Activated CD4-positive, alpha-beta T cell treated with anti-CD3 and anti-CD28 coated beads for 4 hours (primary cell): ENCODE results near the gene SLC6A7.

Experiments
- DNase-seq, 2 donors: peaks; one replicate each; pipeline ENCODE4 v3.0.0-alpha.2; 2020

The SLC6A7 gene

DNA sequence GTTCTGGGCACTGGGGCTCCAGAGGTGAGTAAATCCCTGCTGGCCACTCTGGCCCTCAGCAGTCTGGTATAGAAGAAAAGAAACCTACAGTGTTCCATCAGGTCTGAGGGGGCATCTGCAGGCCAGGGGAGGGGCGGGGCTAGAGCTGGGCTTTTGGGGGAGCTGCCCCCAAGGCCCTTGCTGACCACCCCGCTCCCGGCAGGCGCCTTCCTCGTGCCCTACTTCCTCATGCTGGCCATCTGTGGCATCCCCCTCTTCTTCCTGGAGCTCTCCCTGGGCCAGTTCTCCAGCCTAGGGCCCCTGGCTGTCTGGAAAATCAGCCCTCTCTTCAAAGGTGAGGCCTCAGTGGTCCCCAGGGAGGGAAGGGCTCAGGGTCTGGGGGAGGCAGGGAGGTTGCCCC is 6.7 kb downstream of the SLC6A7 start:
- DNase-seq, result no peak

DNA sequence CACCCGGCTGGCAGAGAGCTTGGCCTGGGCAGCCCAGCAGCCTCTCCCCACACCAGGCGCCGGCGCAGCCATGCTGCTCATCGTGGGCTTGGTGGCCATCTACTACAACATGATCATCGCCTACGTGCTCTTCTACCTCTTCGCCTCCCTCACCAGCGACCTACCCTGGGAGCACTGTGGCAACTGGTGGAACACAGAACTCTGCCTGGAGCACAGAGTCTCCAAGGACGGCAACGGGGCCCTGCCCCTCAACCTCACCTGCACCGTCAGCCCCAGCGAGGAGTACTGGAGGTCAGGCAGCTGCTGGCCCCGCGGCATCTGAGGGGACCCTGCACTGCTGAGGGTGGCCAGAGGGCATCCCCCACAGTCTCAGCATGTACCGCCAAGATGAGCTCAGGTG is 7.1 kb downstream of the SLC6A7 start:
- no peak for DNase-seq

DNA sequence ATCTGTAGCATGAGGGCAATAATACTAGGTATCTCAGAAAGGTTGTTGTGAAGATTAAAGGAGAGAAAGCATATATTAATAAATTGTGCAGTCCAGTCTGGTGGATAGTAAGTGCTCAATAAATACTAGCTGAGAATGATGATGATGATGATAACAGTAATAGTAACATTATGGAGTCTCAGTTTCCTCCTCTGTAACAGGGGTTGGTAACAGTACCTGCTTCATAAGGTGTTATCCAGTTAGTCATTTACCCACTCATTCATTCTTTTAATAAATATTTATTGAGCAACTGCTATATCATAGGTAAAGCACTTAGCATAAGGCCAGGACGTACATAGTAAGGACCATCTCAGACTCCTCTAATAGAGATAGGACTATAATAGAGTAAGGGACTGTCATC is 7.6 kb downstream of the SLC6A7 start:
- DNase-seq, result no peak

DNA sequence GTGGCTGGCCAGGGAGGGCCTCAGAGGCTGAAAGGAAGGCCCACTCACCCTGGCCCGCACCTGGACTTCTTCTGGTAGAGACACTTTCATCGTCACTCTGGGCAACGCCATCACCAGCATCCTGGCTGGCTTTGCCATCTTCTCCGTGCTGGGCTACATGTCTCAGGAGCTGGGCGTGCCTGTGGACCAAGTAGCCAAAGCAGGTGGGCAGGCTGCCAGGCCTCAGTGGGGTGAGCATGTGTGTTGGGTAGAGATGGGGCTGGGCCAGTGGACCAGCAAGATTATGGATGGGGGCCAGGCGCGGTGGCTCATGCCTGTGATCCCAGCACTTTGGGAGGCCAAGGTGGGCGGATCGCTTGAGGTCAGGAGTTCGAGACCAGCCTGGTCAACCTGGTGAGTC is 12.6 kb downstream of the SLC6A7 start:
- no peak for DNase-seq

DNA sequence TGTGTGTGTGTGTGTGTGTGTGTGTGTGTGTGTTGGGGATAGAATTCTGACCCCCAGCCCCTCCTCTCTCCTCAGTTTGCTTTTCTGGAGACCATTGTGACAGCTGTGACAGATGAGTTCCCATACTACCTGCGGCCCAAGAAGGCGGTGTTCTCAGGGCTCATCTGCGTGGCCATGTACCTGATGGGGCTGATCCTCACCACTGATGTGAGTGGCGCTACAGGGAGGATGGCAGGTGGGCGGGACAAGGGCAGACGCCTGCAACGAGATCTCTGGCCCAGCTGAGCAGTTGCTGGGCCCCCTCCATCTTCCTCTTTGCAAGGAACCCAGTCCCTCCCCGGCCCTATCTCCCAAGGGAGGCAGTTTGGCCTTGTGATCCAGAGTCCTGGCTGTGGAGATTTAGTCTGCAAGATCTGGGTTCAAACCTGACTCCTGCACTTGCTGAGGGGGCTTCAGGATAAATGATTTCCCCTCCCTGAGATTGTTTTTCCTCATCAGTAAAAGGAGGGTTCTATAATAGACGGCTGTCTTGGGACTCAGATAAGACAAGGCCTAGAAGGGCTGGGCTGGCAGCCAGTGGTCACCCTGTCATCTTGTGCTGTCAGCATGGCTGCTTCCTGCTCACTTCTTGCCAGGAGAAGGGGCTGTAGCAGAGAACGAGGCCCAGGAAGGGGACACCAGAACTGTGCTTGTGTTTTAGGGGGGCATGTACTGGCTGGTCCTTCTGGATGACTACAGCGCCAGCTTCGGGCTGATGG is 14.1 kb downstream of the SLC6A7 start:
- no peak for DNase-seq

DNA sequence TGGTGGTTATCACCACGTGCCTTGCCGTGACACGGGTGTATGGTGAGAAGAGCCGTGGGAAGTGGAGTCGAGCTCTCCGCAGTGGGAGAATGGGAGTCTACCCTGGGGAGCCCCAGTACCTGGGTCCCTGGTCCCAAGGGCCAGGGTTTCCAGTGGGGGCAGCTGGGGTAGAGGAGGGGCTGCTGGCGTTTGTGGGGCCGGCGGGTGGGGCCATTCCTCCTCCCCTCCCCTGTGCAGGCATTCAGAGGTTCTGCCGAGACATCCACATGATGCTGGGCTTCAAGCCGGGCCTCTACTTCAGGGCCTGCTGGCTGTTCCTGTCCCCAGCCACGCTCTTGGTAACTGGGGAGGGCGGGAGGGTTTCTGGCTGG is 14.7 kb downstream of the SLC6A7 start:
- no peak for DNase-seq

DNA sequence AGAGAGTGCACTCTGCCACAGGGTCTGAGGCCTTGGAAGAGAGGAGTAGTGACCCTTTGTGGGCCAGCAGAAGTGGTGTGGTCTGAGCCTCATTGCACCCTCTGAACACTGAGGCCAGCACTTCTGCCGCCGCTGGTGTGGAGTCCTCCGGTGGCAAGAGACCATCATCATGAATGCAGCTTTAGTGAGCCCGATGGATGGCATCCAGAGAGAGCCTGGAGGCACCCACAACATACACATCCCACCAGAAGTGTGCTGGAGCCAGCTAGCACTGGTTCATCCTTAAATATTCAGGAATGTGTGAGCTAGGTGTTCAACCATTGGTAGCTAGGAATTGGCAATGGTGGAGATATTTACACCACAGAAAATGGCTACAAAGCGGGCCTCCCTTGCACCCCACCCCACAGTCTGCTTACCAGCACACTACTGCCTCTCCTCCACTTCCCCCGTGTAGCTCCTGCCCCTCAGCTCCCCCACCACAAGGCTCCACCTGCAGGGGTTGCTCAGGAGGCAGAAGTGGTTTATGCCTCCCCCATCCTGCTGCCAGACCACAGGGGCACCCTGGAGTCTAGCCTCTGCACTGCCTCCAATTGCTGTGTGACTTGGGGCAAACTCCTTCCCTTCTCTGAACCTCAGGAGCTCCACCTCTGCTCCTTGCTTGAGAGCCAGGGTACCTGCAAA is 16.4 kb downstream of the SLC6A7 start:
- DNase-seq, result no peak

DNA sequence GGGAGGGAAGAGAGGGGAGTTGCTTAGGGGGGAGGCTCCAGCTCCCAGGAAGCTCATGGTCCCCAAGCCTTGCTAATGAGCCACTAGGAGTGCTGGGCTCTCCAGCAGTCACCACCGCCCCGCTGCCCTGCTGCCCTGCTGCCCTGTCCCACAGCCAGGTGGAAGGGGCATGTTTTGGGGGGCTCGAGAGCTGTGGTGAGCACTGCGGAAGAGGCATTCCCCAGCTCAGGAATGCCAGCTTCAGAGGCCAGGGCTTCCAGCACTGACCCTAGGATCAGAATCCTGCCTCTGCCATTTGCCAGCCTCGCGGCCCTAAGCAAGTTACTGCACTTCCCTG is 16.9 kb downstream of the SLC6A7 start:
- no peak for DNase-seq

DNA sequence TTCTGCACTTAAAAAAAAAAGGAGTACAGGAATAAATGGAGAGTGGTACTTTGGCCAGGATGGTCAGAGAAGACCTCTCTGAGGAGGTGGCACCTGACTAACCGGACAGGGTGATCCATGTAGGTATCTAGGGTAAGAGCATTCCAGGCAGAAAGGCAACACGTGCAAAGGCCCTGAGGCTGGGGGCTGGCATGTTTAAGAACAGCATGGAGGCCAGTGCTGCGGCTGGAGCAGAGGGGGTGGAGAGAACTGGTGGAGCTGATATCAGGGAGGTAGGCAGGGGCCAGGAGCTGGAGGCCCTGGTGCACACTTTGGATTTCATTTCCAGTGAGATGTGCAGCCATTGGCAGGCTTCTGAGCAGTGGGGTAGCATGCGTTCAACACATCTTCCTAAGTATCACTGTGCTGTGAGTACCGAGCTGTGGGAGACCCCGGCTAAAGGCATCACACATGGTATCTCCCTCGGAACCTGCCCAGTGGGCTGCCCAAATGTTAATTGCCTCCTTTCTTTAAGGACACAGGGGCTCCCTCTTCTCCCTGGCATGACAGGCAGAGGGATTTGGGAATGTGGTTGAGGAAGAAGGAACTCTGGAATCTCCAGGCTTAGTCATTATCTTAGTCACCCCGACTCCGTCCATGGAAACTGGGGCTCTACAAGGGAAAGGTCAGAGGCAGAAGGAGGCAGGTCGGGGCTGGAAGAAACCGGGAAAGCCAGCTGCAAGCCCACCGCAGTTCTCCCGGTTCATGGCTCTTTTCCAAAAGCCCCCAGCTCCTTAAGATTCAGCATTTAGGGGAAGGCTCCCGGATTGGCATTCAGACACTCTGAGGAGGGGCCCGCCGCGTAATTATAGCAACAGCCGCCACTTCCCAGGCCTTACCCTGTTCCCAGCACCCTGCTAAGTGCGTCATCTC is 18.6 kb downstream of the SLC6A7 start:
- DNase-seq, result no peak

DNA sequence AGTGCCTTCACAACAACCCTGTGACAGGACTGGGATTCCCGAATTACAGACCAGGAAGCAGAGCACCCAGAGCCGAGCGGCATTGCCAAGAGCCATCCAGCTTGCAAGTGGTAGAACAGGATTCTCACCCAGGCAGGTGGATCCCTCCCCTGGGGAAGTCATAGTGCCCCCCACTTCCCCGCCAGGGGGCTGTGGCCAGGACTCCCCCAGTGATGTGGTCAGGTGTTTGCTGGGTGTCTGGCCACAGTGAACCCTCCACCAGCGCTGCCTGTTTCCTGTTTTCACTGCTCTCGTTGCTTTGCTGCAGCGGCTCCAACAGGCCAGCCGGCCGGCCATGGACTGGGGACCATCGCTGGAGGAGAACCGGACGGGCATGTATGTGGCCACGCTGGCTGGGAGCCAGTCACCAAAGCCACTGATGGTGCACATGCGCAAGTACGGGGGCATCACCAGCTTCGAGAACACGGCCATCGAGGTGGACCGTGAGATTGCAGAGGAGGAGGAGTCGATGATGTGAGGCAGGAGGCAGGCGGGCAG is 19.3 kb downstream of the SLC6A7 start:
- no peak for DNase-seq

DNA sequence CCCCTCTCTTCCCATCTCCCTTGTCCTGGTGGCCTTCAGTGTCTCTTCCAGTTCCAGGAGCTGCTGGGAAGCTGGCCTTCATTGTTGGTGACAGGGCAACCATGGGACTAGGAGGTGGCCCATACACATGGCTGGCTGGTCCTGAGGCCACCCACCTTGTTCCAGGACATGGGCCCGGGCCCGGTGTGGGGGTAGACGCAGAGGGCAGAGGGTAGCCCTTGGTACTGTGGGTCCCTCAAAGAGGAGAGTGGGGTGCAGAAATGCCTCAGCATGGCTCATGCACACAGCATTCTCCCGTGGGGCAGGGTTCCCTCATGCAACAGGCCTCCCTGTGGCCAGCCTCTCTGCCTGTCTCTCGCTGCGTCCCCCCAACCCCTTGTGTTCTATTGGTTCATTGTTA is 20.8 kb downstream of the SLC6A7 start:
- DNase-seq, result no peak

DNA sequence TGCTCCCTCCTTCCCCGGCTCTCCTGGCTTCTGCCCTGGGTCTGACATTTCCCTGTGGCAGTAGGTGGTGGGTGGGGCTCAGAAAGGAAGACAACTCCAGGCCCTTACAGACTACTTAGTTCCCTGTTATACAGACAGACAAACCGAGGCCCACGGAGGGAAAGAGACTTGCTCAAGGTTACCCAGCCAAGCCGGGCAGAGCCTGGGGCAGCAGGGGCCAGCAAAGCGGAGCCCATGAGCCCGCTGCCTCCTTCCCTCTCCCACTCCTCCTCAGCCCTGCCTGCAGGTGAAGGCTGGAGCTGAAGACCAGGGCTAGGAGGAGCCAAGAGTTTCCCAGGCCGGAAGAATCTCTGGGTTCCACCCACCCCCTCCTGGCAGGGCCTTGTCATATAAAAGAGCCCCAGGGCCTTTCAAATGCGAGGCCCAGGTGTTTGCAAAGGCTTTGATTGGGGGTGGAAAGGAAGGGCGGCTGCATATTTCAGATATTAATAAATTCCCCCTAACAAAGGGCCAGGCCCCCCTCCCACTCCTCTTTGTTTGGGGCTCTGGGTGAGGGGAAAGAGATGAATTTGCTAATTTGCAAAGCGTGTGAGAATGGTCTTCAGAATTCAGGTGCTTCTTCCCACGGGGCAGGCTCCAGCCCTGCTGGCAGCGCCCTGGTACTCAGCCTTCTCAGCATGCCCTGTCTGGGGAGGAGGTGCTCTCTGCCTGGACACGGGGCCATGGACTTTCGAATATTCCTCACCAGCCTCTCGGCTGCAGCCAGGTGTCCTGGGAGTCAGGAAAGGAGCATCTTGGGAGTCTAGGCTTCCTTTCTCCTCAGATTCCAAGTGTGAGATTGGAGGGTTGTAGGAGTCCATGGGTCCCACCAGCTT is 21.5 kb downstream of the SLC6A7 start:
- DNase-seq, result no peak

DNA sequence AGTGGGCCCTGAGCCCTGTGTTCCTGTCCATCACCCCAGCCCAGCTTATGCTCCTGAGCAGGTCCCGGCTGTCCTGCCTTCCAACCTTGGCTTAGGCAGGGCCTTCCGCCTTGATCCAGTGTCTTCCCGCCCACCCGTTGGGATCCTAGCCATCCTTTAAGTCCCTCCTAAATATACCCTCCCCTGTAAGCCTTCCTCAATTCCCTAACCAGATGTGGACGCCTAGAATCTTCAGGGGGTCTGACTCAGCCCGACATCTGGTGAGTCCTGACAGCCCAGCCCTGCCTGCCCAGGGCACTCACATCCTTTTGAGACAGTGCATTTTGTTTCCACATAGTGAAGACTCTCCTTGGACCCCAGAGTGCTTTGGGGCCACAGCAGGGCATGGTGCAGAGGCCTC is 23.7 kb downstream of the SLC6A7 start:
- DNase-seq, result no peak

DNA sequence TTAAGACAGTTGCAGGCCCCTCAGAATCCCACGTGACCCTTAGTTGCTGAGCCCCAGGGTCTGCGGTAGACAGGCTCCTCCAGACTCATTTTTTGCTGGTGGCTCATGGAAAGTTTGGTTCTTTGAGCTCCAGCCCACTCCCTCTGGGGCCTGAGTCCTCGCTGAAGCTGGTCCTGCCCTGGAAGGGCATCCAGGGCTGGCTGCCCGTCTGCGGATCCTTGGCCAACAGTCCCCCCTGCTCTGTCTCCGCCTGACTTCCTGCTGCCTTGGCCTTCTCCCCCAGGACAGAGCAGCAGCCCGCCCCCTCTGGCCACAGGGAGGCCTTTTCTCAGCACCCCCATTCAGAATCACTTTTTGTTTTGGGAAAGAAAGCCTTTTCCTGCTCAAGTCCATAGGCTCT is 24.4 kb downstream of the SLC6A7 start:
- DNase-seq, result no peak

DNA sequence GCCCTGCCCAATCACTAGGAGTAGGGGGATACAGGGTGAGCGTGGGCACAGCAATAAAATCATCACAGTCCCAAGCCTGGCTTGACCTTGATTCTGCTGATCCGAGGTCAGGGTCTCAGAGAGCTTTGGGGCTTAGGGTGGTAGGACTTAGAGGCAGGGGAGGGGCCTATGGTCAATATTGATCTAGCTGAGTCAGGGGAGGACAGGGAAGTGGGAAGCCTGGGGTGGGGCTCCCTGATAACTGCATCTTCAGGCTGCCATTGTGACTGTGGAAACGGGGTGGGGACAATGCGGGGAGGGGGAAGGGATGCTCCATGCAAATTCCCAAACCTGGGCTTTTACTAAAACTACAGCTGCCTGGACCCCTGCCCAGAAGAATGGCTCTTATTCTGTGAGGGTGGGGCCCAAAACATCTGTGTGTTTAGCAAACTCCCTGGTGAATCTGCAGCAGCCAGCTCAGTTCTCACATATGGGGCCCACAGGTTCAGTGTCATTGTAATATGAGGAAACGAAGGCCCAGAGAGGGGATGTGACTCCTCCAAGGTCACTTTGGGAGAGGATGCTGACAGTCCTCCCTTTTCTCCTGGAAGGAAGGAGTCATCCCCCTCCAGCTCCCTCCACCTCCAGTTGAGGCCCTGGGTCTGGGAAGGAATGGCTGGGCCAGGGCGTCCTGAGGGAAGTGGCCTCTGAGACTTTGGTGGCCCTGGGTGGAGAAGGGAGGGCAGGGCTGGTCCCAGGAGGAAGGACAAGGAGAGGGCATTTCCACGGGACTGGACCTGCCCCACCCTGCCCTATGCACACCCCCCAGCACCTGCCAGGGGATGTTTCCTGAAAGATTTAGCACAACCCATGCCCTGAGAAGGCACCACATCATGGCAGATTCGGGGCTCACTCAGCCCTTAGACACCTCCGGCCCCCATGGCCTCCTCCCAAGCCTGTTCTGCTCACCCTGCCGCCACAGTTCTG is 26.4 kb downstream of the SLC6A7 start:
- DNase-seq, result no peak

DNA sequence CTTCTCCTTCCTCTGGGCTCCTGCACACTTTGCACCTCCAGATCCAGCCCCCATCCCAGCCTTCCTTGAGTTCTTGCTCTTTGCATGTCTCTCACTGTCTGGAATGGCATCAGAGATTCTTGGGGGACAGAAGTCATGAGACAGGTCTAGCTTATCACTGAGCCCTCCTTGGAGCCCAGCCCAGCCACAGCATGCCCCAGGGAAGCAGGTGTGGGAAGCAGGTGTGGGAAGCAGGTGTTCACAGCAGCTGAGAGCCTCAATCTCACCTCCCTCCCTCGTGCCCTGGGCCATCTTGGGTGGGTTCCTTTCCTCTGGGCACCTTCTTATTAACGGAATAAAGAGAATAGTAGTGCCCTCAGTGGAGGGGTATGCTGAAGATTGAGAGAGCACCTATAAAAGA is 27.2 kb downstream of the SLC6A7 start:
- no peak for DNase-seq

DNA sequence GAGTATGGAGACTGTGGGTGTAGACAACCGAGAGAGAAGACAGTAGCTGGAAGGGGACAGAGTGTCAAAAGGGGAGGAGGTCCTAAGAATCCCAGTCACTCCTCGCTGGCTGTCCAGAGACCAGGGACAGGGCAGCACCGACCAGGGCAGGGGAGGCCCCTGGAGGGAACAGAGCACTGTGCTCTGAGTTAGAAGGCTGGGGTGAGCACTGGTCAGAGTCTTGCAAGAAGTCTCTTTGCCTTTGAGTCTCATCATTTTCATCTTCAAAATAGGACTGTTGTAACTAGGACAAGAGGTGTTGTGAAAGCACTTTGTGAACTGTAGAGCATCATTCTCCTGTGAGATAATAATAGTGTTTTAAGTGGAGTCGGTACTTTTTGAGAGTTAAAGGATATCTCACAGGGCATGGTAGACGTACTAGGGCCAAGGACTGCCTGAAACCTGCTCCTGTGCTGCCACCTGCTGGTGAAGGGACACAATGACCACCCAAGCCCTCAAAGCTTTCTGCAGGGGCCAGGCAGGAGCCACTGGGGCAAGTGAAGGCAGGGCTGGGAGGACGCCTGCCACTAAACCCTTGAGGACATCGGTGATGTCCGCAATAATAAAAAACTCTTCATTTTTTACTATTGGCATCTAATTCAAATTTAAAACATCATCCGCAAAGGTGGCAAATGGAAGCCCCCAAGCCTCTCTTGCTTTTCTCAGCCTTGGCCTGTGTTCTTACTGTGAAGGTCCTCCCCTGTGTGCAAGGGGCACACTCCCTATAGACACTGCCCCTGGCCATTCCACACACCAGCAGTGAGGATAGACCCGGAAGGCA is 28.2 kb downstream of the SLC6A7 start:
- peak; percentile 71 to 82 for DNase-seq

DNA sequence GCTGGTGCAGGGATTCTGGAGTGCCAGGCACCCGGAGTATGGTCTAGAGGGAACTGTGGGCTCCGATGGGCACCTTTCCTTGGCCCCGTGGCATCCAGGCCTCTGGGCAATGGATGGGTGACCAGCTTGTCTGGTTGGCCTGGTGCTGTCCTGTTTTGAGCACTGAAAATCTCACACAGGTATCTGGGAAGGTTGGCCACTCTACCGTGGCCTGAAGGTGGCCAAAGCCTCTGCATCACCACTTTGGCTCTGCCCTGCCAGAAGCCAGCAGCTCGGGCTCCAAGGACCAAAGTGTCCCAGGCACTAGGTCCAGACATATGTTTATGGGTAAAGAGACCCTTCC is 28.8 kb downstream of the SLC6A7 start:
- DNase-seq, result no peak

DNA sequence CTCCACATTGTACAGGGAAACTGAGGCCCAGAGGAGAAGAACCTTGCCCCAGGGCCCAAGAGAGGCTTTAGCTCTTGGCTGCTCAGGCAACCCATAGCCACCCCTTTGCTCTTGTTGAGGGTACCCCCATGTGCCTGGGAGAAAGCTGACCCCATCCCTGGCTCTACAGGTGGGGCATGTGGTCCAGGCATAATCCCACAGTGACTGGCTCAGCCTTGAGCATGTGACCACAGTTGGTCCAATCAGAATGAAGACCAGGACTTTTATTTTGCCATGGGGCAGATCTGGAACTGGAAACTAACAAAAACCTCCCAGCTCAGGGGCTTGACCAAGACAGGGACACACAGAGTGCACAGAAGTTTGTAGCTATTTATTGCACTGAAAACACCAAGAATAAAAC is 29.3 kb downstream of the SLC6A7 start:
- DNase-seq, result no peak

DNA sequence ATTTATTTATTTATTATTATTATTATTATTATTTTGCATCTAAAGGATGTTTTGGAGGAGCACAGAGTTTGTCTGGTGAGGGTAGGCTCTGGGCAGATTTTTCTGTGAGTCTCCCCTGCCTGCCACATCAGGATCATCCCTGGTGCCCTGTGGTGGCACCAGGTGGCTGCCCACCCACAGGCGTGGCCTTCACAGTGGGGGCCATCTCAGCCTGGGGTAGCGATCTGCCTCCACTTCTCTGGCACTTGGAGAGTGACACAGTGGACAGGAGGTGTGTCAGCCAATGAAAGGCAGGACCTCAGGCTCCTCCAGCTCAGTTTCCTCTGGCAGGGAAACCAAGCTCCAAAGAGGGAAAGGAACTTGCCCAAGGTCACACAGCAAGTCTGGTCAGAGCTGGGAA is 30.0 kb downstream of the SLC6A7 start:
- no peak for DNase-seq

DNA sequence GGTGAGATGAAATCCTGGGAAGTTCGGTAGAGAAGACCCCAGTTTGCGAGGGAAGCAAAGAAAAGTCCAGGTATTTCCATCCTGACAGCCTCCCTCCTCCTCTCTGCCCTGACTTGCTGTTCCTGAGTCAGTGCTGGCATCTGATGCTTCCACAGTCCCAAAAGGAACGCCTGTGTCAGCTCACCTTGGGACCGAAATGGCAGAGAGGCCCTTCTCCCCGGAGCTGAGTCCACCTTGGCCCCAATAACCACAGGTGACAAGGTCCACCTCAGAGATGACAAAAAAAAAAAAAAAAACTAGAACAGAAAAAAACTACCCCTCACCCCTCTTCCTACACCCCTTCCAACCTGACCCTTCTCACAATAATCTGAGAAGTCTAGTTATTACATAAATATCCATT is 31.6 kb downstream of the SLC6A7 start:
- DNase-seq, result no peak
